Nephron progenitor cell (in vitro differentiated cells): ENCODE data around the gene DSG3.

ENCODE experiments used
- DNase-seq: peaks from one replicate; pipeline ENCODE4 v3.0.0; 2021
- H3K27ac Mint-ChIP-seq: 2 replicates; pipeline ENCODE4 v1.8.0; 2021; ENCODE audit warnings: mild to moderate bottlenecking, moderate library complexity, mixed read lengths
- H3K27me3 Mint-ChIP-seq: 2 replicates; pipeline ENCODE4 v1.8.0; 2021; ENCODE audit warnings: mild to moderate bottlenecking, low read depth, mixed read lengths; ENCODE audit not compliant: poor library complexity
- H3K36me3 Mint-ChIP-seq: 2 replicates; pipeline ENCODE4 v1.8.0; 2021; ENCODE audit warnings: low read depth, mixed read lengths
- H3K4me1 Mint-ChIP-seq: 2 replicates; pipeline ENCODE4 v1.8.0; 2021; ENCODE audit warnings: mixed read lengths
- H3K4me3 Mint-ChIP-seq: 2 replicates; pipeline ENCODE4 v1.8.0; 2021; ENCODE audit warnings: mild to moderate bottlenecking, moderate library complexity, mixed read lengths
- H3K9me3 Mint-ChIP-seq: 2 replicates; pipeline ENCODE4 v1.8.0; 2021; ENCODE audit warnings: mild to moderate bottlenecking, moderate library complexity, mixed read lengths
- CTCF ChIP-seq: fragments of 200-600 bp; sonication (generic); IDR thresholded peaks from 2 replicates; pipeline ENCODE4 v1.5.0; 2021; ENCODE audit warnings: antibody characterized with exemption

Gene DSG3

GRCh38 chr18:31497404-31497835 is 49.9 kb downstream of the DSG3 start:
- peak overlapping the region; percentile 97 for H3K4me3 Mint-ChIP-seq
- no peaks in the 10 kb centered on the region for H3K36me3 Mint-ChIP-seq
- H3K27me3 Mint-ChIP-seq: peaks cover 5% of the 10 kb centered on the region
- no peak for DNase-seq
- peaks cover 30% of the 10 kb centered on the region for H3K4me1 Mint-ChIP-seq
- no peaks in the 10 kb centered on the region for H3K9me3 Mint-ChIP-seq
- H3K27ac Mint-ChIP-seq: no peak overlapping the region
- no peak for TF ChIP-seq CTCF

- H3K4me1 Mint-ChIP-seq: peaks cover 30% of the 10 kb centered on the region
- TF ChIP-seq CTCF: no peak
These were observed 50.5 kb downstream of the DSG3 start, which contains the start of gene DSG2 for GRCh38 chr18:31497836-31498573. TSS of gene DSG2 (plus strand) at chr18:31498177. CDS start at chr18:31498252, 75 bp downstream.

GRCh38 chr18:31498574-31499524 is 51.3 kb downstream of the DSG3 start:
- TF ChIP-seq CTCF: no peak

More at GRCh38 chr18:31497836-31498573, 50.5 kb downstream of the DSG3 start, which contains the start of gene DSG2:
- peak; percentile 81 for DNase-seq
- Mint-ChIP-seq H3K27me3 (peaks cover 5% of the 10 kb centered on the region), H3K4me3 (peak within 1 kb of the TSS; percentile 97), H3K27ac (peak within 1 kb of the TSS; percentile 91), H3K36me3 (no peaks in the 10 kb centered on the region), H3K9me3 (no peaks in the 10 kb centered on the region)

GRCh38 chr18:31500051-31500688 is 52.6 kb downstream of the DSG3 start:
- H3K4me1 Mint-ChIP-seq: peaks cover 25% of the 10 kb centered on the region
- peaks cover 5% of the 10 kb centered on the region for H3K27me3 Mint-ChIP-seq
- H3K36me3 Mint-ChIP-seq: no peaks in the 10 kb centered on the region
- H3K9me3 Mint-ChIP-seq: no peaks in the 10 kb centered on the region
- no peak for TF ChIP-seq CTCF
- peak overlapping the region; percentile 97 for H3K4me3 Mint-ChIP-seq
- H3K27ac Mint-ChIP-seq: no peak overlapping the region
- DNase-seq: peak; percentile 18

More at GRCh38 chr18:31498574-31499524, 51.3 kb downstream of the DSG3 start:
- H3K4me1 Mint-ChIP-seq: peaks cover 29% of the 10 kb centered on the region
- H3K36me3 Mint-ChIP-seq: no peaks in the 10 kb centered on the region
- peaks cover 5% of the 10 kb centered on the region for H3K27me3 Mint-ChIP-seq
- H3K9me3 Mint-ChIP-seq: no peaks in the 10 kb centered on the region
- peak overlapping the region; percentile 91 for H3K27ac Mint-ChIP-seq
- DNase-seq: peak; percentile 25
- peak overlapping the region; percentile 97 for H3K4me3 Mint-ChIP-seq

- Mint-ChIP-seq H3K4me3 (no peak overlapping the region), H3K9me3 (peaks cover 15% of the 10 kb centered on the region), H3K27me3 (no peaks in the 10 kb centered on the region), H3K27ac (no peak overlapping the region), H3K36me3 (no peaks in the 10 kb centered on the region), H3K4me1 (peaks cover 25% of the 10 kb centered on the region)
- no peak for TF ChIP-seq CTCF
- DNase-seq: no peak
These were observed 55.5 kb downstream of the DSG3 start for GRCh38 chr18:31503011-31503410.
